WTC11 (cell line): ENCODE measurements around the gene LGALS4.

Experiments
- ATF3 ChIP-seq: sonication (generic); formaldehyde crosslinking; conservative IDR thresholded peaks from 2 replicates; pipeline ENCODE4 v1.8.1; 2022; ENCODE audit warnings: mild to moderate bottlenecking, missing genetic modification reagents
- CREM ChIP-seq: sonication (generic); formaldehyde crosslinking; IDR thresholded peaks from 2 replicates; pipeline ENCODE4 v1.8.1; 2022; ENCODE audit warnings: mild to moderate bottlenecking, missing genetic modification reagents, moderate library complexity
- CTCF ChIP-seq: fragments of 200-600 bp; IDR thresholded peaks from 2 replicates; pipeline ENCODE4 v1.8.0; 2022; ENCODE audit warnings: antibody characterized with exemption
- E2F4 ChIP-seq: sonication (generic); formaldehyde crosslinking; IDR thresholded peaks from 2 replicates; pipeline ENCODE4 v1.8.1; 2022; ENCODE audit warnings: low read depth, mild to moderate bottlenecking, moderate library complexity, missing genetic modification reagents, borderline replicate concordance
- HMGXB4 ChIP-seq: sonication (generic); formaldehyde crosslinking; IDR thresholded peaks from 2 replicates; pipeline ENCODE4 v1.8.1; 2023; ENCODE audit warnings: mild to moderate bottlenecking, moderate library complexity, missing genetic modification reagents
- IRF1 ChIP-seq: sonication (generic); formaldehyde crosslinking; IDR thresholded peaks from 2 replicates; pipeline ENCODE4 v1.8.0; 2023; ENCODE audit warnings: missing genetic modification reagents
- MLX ChIP-seq: sonication (generic); formaldehyde crosslinking; IDR thresholded peaks from 2 replicates; pipeline ENCODE4 v1.8.1; 2023; ENCODE audit warnings: mild to moderate bottlenecking, missing genetic modification reagents, moderate library complexity
- NR2C2 ChIP-seq: sonication (generic); formaldehyde crosslinking; IDR thresholded peaks from 2 replicates; pipeline ENCODE4 v1.8.0; 2022; ENCODE audit warnings: mild to moderate bottlenecking, missing genetic modification reagents
- PRRX2 ChIP-seq: fragments of 250-450 bp; sonication (Bioruptor Pico); IDR thresholded peaks from 2 replicates; pipeline ENCODE4 v1.8.0; 2021; ENCODE audit warnings: mild to moderate bottlenecking
- SP1 ChIP-seq: sonication (generic); formaldehyde crosslinking; conservative IDR thresholded peaks from 2 replicates; pipeline ENCODE4 v1.8.1; 2022; ENCODE audit warnings: missing genetic modification reagents
- TEAD4 ChIP-seq: sonication (generic); formaldehyde crosslinking; IDR thresholded peaks from 2 replicates; pipeline ENCODE4 v1.8.0; 2022; ENCODE audit warnings: mild to moderate bottlenecking, missing genetic modification reagents
- USF2 ChIP-seq: sonication (generic); formaldehyde crosslinking; IDR thresholded peaks from 2 replicates; pipeline ENCODE4 v1.8.1; 2023; ENCODE audit warnings: mild to moderate bottlenecking, missing genetic modification reagents, moderate library complexity

- TF ChIP-seq SP1, result no peak
- TF ChIP-seq MLX (CRISPR knock-in tag), result no peak
- TF ChIP-seq USF2 (CRISPR knock-in tag), result no peak
- TF ChIP-seq IRF1 (CRISPR knock-in tag), result no peak
- no peak for TF ChIP-seq HMGXB4 (CRISPR knock-in tag)
- no peak for TF ChIP-seq PRRX2 (CRISPR knock-in tag)
- TF ChIP-seq NR2C2, result no peak
- TF ChIP-seq CTCF, result no peak
- no peak for TF ChIP-seq CREM (CRISPR knock-in tag)
- no peak for TF ChIP-seq ATF3 (CRISPR knock-in tag)
- no peak for TF ChIP-seq E2F4 (CRISPR knock-in tag)
- no peak for TF ChIP-seq TEAD4 (CRISPR knock-in tag)
Observed at GRCh38 chr19:38846097-38846496, 33.4 kb upstream of the LGALS4 start.
